NB4 (cell line): ENCODE data around the gene OR8B12.

Experiments used
- MAX ChIP-seq: IDR thresholded peaks from 2 replicates; pipeline ENCODE4 v1.6.1; 2011; ENCODE audit warnings: low read depth, low read length
- MYC ChIP-seq: IDR thresholded peaks from 2 replicates; pipeline ENCODE4 v1.6.1; 2011; ENCODE audit warnings: low read depth, low read length
- POLR2A ChIP-seq: IDR thresholded peaks from 2 replicates; pipeline ENCODE4 v1.6.1; 2011; ENCODE audit warnings: mild to moderate bottlenecking; ENCODE audit not compliant: insufficient read length; ENCODE audit errors: extremely low read depth
- TF ChIP-seq, protein P1 (sequence below): IDR thresholded peaks from one replicate; pipeline ENCODE4 v1.5.1; 2012; ENCODE audit warnings: low read depth, low read length

- TF ChIP-seq MAX (no peak), POLR2A (no peak), MYC (no peak)
- TF ChIP-seq, protein P1, sequence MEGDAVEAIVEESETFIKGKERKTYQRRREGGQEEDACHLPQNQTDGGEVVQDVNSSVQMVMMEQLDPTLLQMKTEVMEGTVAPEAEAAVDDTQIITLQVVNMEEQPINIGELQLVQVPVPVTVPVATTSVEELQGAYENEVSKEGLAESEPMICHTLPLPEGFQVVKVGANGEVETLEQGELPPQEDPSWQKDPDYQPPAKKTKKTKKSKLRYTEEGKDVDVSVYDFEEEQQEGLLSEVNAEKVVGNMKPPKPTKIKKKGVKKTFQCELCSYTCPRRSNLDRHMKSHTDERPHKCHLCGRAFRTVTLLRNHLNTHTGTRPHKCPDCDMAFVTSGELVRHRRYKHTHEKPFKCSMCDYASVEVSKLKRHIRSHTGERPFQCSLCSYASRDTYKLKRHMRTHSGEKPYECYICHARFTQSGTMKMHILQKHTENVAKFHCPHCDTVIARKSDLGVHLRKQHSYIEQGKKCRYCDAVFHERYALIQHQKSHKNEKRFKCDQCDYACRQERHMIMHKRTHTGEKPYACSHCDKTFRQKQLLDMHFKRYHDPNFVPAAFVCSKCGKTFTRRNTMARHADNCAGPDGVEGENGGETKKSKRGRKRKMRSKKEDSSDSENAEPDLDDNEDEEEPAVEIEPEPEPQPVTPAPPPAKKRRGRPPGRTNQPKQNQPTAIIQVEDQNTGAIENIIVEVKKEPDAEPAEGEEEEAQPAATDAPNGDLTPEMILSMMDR: no peak
Measured at GRCh38 chr11:124578761-124579160, 35.3 kb upstream of the OR8B12 start.
